ENCODE measurements around the gene CUX1. TPM values are rescaled to one million over a fixed set of nuclear protein-coding genes. Genes with fewer than 3 reads are reported as not detected.

The CUX1 gene
- total RNA-seq, 1 donor from 2014 or later, result 101 TPM

GRCh38 chr7:101775181-101775580 lies 42.2 kb upstream of the CUX1 start:
- DNase-seq (ENCODE audit: low spot score in 2 of 2), result no peak
- intact Hi-C loops (cut with DNase I), result no loop called here
- Histone ChIP-seq H3K27me3 (no peaks in the 10 kb centered on the region), H3K4me1 (no peaks in the 10 kb centered on the region), H3K9me3 (no peaks in the 10 kb centered on the region), H3K27ac (no peak overlapping the region), H3K36me3 (no peaks in the 10 kb centered on the region), H3K4me3 (no peak overlapping the region)
- TF ChIP-seq, protein P1, sequence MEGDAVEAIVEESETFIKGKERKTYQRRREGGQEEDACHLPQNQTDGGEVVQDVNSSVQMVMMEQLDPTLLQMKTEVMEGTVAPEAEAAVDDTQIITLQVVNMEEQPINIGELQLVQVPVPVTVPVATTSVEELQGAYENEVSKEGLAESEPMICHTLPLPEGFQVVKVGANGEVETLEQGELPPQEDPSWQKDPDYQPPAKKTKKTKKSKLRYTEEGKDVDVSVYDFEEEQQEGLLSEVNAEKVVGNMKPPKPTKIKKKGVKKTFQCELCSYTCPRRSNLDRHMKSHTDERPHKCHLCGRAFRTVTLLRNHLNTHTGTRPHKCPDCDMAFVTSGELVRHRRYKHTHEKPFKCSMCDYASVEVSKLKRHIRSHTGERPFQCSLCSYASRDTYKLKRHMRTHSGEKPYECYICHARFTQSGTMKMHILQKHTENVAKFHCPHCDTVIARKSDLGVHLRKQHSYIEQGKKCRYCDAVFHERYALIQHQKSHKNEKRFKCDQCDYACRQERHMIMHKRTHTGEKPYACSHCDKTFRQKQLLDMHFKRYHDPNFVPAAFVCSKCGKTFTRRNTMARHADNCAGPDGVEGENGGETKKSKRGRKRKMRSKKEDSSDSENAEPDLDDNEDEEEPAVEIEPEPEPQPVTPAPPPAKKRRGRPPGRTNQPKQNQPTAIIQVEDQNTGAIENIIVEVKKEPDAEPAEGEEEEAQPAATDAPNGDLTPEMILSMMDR (IDR thresholded peaks at IDR 0.05), result no peak

- Histone ChIP-seq H3K4me1 (no peaks in the 10 kb centered on the region), H3K27ac (no peak overlapping the region), H3K27me3 (no peaks in the 10 kb centered on the region), H3K36me3 (no peaks in the 10 kb centered on the region), H3K4me3 (no peak overlapping the region), H3K9me3 (no peaks in the 10 kb centered on the region)
- DNase-seq (ENCODE audit: low spot score in 2 of 2), result no peak
- TF ChIP-seq, protein P1 (IDR thresholded peaks at IDR 0.05), result no peak
- intact Hi-C loops (cut with DNase I), result no loop called here
Observed at GRCh38 chr7:101778026-101778580, 39.3 kb upstream of the CUX1 start.

DNA sequence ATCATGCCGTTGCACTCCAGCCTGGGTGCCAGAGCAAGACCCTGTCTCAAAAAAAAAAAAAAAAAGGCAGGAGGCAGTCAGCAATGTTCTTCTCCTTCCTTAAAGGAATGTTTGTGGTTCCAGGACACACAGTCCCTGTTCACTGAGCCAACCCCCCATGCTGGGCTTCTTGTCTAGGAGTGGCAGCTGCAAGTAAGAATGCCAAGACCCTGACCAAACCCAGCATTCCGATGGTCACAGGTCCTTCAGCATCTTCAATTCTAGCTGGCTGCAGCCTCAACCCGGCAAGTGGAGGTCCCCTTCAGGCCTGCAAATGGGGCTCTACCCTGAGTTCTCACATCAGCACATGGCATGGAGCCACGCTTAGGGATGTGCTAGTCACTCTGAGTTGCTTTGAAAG lies 38.2 kb upstream of the CUX1 start:
- H3K9me3 ChIP-seq, result no peaks in the 10 kb centered on the region
- no peaks in the 10 kb centered on the region for H3K4me1 ChIP-seq

DNA sequence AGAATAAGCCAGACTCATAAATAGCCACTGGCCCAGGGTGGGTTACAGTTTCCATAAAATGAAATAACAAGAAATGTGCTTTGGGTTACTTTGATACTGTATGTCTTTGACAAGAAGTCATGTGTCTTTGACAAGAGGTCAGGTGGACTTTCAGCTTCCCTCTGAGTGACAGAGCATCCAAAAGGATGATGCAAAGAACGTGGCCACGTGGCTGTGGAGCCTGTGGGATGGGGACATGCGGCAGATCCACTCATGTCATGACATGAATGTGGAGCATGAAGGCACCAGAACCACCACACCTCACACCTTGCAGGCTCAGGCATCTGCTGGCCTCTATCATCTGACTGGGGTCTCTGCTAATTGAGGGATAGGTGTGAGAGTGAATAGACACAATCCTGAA lies 37.1 kb upstream of the CUX1 start:
- H3K27ac ChIP-seq, result no peak overlapping the region
- H3K4me1 ChIP-seq, result no peaks in the 10 kb centered on the region
- TF ChIP-seq, protein P1 (IDR thresholded peaks at IDR 0.05), result no peak
- H3K36me3 ChIP-seq, result no peaks in the 10 kb centered on the region
- H3K4me3 ChIP-seq, result no peak overlapping the region
- intact Hi-C loops (cut with DNase I), result no loop called here
- DNase-seq (ENCODE audit: low spot score in 2 of 2), result no peak
- no peaks in the 10 kb centered on the region for H3K27me3 ChIP-seq
- no peaks in the 10 kb centered on the region for H3K9me3 ChIP-seq

More for the DNA sequence above, 38.2 kb upstream of the CUX1 start:
- no peak overlapping the region for H3K27ac ChIP-seq
- TF ChIP-seq, protein P1 (IDR thresholded peaks at IDR 0.05), result no peak
- no peak for DNase-seq (ENCODE audit: low spot score in 2 of 2)
- H3K36me3 ChIP-seq, result no peaks in the 10 kb centered on the region
- no peak overlapping the region for H3K4me3 ChIP-seq
- intact Hi-C loops (cut with DNase I), result no loop called here
- H3K27me3 ChIP-seq, result no peaks in the 10 kb centered on the region

DNA sequence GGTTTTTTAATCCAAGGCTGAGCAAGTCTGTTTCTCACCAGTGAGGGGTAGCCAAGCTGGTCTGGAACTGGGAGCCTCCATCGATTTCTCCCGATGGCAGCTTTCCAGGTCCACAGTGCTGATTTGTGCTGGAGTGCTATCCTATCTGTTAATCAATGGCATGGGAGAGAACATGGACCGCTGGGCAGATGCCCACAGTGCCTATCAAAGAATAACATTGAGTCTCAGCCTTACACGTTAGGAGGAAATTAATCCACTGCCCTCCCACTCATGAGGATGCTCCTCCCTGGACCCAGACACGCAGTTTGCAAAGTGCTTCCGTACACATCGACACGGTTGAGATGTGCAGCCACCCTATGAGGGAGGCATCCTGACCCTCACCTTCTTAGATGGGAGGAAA lies 36.0 kb upstream of the CUX1 start:
- no peak overlapping the region for H3K27ac ChIP-seq
- H3K4me3 ChIP-seq, result no peak overlapping the region
- H3K36me3 ChIP-seq, result no peaks in the 10 kb centered on the region
- H3K4me1 ChIP-seq, result no peaks in the 10 kb centered on the region
- H3K27me3 ChIP-seq, result no peaks in the 10 kb centered on the region
- TF ChIP-seq, protein P1 (IDR thresholded peaks at IDR 0.05), result no peak
- DNase-seq (ENCODE audit: low spot score in 2 of 2), result no peak
- H3K9me3 ChIP-seq, result no peaks in the 10 kb centered on the region
- intact Hi-C loops (cut with DNase I), result no loop called here

- Histone ChIP-seq H3K4me1 (no peaks in the 10 kb centered on the region), H3K9me3 (no peaks in the 10 kb centered on the region), H3K36me3 (no peaks in the 10 kb centered on the region), H3K4me3 (no peak overlapping the region), H3K27me3 (no peaks in the 10 kb centered on the region), H3K27ac (no peak overlapping the region)
- no peak for DNase-seq (ENCODE audit: low spot score in 2 of 2)
- intact Hi-C loops (cut with DNase I), result no loop called here
- TF ChIP-seq, protein P1 (IDR thresholded peaks at IDR 0.05), result no peak
Observed at GRCh38 chr7:101782476-101782875, 35.0 kb upstream of the CUX1 start.
